Ectodermal cell (in vitro differentiated cells): Measurements from ENCODE around the gene NMNAT2.

ENCODE experiments used
- H3K27ac ChIP-seq: 2 replicates; pipeline ENCODE4 v1.7.0; 2013; ENCODE audit warnings: mild to moderate bottlenecking, low read depth, low read length; ENCODE audit not compliant: insufficient read depth, poor library complexity, severe bottlenecking
- H3K27me3 ChIP-seq: 2 replicates; pipeline ENCODE4 v1.7.0; 2013; ENCODE audit warnings: mild to moderate bottlenecking, low read length; ENCODE audit not compliant: insufficient read depth, control insufficient read depth, poor library complexity, severe bottlenecking
- H3K36me3 ChIP-seq: one replicate; pipeline ENCODE4 v1.7.0; 2013; ENCODE audit warnings: low read length; ENCODE audit not compliant: control insufficient read depth, insufficient read depth
- H3K4me1 ChIP-seq: one replicate; pipeline ENCODE4 v1.7.0; 2013; ENCODE audit warnings: low read length; ENCODE audit not compliant: control insufficient read depth, insufficient read depth
- H3K4me3 ChIP-seq: 2 replicates; pipeline ENCODE4 v1.7.0; 2013; ENCODE audit warnings: low read depth, low read length, control low read depth; ENCODE audit not compliant: insufficient read depth
- H3K9me3 ChIP-seq: 2 replicates; pipeline ENCODE4 v1.7.0; 2013; ENCODE audit warnings: mild to moderate bottlenecking, low read length, moderate library complexity; ENCODE audit not compliant: control insufficient read depth
- WGBS, 2 experiments: methylation state at CpG; one replicate each; pipeline ENCODE4 v1.1.7; 2013; ENCODE audit warnings: missing lambda C conversion rate in 2 of 2; 5-methylcytosine and 5-hydroxymethylcytosine counted together

The NMNAT2 gene

DNA sequence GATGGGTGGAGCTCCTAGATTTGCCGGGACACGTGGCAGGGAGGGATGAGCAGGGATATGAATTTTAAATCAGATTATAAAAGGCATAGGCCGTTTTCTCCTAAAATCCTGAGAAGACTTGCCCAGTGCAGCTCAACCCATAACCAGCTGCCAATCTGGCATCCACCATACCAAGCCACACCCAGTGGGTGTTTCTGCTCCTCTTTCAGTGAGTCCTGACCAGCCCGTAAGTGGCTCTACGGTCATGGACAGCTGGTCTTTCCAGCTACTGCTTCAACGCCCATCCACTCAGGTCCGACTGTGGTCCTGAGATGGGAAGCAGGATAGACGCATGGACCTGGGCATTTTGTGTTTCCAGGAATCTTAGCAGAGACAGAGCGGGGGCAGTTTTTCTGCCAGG is 124.9 kb downstream of the NMNAT2 start:
- 95 to 97% methylated on average over 9 of the region's 9 CpGs for WGBS, 2 experiments
- Histone ChIP-seq H3K27me3 (no peaks in the 10 kb centered on the region), H3K4me1 (no peaks in the 10 kb centered on the region), H3K36me3 (no peaks in the 10 kb centered on the region), H3K27ac (no peak overlapping the region), H3K9me3 (no peaks in the 10 kb centered on the region), H3K4me3 (no peak overlapping the region)

DNA sequence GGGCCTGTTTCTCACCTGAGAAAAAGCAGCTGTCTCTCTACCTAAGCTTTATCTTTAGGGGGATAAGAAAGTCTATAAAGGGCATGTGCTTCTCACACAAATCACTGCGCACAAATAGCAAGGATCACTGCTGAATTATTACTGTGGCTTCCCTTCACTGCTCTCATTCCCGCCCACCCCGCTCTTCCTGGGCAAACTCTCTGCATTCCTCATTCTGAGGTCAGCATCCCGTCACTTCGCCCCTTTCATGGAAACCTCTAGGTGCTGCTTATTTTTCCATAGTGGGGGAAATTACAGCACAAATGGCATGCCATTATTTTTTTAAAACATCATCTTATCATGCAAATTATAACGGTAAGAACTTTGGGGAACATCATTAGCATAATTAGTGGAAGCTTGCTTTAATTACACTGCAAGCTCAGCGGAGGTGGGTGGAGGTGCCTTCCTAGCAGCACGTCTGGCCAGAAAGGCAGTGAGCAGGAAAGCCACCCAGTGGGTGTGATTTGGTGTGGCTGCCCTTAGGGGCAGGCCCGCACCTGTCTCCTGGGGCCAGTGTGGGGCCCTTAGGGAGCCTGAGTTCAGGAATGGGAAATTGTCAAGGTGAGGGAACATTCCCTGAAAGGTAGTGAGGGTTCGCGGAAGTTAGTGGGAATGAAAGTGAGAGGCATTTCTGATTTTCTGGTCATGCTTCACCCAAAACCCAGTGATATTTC is 126.2 kb downstream of the NMNAT2 start:
- Histone ChIP-seq H3K9me3 (no peaks in the 10 kb centered on the region), H3K27me3 (no peaks in the 10 kb centered on the region), H3K36me3 (no peaks in the 10 kb centered on the region), H3K4me3 (no peak overlapping the region), H3K4me1 (peaks cover 3% of the 10 kb centered on the region), H3K27ac (no peak overlapping the region)
- WGBS, 2 experiments, result 69% methylated on average over 11 of the region's 11 CpGs

DNA sequence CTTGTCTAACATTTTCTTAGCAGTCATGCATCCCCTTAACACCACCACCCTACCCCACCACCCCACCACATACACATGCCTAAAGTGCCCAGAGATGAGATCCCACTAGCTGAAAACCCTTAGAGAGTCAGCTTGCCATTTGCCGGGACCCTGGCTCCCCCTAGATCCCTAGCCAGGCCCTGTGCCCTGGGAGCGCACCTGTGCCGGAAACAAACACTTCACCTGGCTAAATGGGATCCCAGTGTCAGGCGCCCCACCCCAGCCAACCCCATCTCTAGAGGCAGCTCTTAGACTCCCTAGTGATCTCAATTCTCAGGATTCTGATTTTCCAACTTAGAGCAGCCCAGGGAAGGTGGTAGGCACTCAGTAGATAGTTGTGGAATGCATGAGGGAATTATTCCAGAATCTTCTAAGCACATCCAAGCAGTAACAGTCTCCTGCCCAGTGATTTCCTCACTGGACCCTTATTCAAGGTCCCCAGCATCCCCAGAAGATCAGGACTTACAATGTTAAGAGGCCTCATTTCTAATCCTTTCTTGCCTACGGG is 126.9 kb downstream of the NMNAT2 start:
- 89 to 98% methylated on average over 5 of the region's 5 CpGs for WGBS, 2 experiments
- H3K27ac ChIP-seq, result no peak overlapping the region
- no peak overlapping the region for H3K4me3 ChIP-seq
- H3K36me3 ChIP-seq, result no peaks in the 10 kb centered on the region
- H3K9me3 ChIP-seq, result no peaks in the 10 kb centered on the region
- H3K4me1 ChIP-seq, result peaks cover 3% of the 10 kb centered on the region
- no peaks in the 10 kb centered on the region for H3K27me3 ChIP-seq

DNA sequence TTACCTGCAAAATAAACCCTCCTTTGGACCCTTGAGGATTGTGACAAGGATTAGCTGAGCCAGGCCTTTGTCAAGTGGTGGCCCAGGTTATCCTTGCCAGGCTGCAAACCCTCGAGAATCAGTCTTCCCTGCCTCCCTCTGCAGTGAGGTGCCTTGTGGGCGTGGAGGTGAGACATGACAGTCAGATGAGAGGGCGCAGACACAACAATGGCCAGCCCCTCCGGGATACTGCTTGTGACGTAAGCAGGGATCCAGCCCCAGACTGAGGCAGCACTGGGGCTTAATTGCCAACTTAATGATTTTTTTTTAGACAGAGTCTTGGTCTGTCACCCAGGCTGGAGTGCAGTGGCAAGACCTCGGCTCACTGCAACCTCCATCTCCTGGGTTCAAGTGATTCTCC is 127.6 kb downstream of the NMNAT2 start:
- H3K4me3 ChIP-seq, result no peak overlapping the region
- no peak overlapping the region for H3K27ac ChIP-seq
- H3K9me3 ChIP-seq, result no peaks in the 10 kb centered on the region
- WGBS, 2 experiments, result 86 to 89% methylated on average over 6 of the region's 6 CpGs
- no peaks in the 10 kb centered on the region for H3K36me3 ChIP-seq
- peaks cover 3% of the 10 kb centered on the region for H3K4me1 ChIP-seq
- H3K27me3 ChIP-seq, result no peaks in the 10 kb centered on the region

DNA sequence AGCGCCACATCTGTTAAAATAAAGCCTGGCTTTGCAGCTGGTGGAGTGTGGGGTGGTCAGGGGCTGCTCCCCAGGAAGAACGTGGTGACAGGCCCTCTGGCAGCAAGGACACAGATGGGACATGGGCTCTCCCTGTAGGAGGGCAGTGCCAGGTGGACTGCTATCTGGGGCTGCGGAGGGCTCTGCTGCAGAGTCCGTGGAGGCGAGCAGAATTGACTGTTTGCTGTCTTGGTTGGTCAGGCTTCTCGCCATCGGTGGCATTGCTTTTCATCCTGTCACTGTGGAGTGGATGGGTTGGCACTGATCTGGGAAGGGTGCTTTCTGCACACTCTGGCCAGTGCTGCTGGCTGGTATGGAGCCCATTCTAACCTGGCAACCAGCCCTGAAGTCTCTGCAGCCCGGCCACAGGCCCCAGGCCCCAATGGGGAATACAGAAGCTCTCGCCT is 129.1 kb downstream of the NMNAT2 start:
- H3K4me3 ChIP-seq, result no peak overlapping the region
- peaks cover 3% of the 10 kb centered on the region for H3K4me1 ChIP-seq
- no peaks in the 10 kb centered on the region for H3K27me3 ChIP-seq
- 95 to 96% methylated on average over 9 of the region's 9 CpGs for WGBS, 2 experiments
- no peaks in the 10 kb centered on the region for H3K9me3 ChIP-seq
- no peak overlapping the region for H3K27ac ChIP-seq
- H3K36me3 ChIP-seq, result no peaks in the 10 kb centered on the region

DNA sequence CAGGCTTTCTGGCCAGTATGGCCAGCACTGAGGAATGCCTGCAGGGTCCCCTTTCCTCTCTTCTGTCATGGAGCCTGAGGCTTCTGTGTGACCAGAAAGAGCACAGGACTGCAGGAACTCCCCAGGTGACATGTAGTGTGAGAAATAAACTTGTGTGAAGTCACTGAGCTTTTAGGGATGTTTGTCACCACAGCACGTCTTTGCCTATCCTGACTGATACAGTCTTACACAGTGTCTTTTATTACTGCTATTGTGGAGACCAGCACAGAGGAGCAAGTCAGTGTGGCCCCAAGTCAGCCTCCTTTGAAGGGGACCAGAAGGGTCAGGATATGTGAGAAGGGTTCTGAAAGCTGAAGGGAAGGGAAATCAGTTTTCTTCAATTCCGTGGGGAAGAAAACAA is 129.6 kb downstream of the NMNAT2 start:
- peaks cover 3% of the 10 kb centered on the region for H3K4me1 ChIP-seq
- H3K27ac ChIP-seq, result no peak overlapping the region
- H3K36me3 ChIP-seq, result no peaks in the 10 kb centered on the region
- no peaks in the 10 kb centered on the region for H3K9me3 ChIP-seq
- H3K27me3 ChIP-seq, result no peaks in the 10 kb centered on the region
- no peak overlapping the region for H3K4me3 ChIP-seq
- 95 to 100% methylated on average over 2 of the region's 2 CpGs for WGBS, 2 experiments

DNA sequence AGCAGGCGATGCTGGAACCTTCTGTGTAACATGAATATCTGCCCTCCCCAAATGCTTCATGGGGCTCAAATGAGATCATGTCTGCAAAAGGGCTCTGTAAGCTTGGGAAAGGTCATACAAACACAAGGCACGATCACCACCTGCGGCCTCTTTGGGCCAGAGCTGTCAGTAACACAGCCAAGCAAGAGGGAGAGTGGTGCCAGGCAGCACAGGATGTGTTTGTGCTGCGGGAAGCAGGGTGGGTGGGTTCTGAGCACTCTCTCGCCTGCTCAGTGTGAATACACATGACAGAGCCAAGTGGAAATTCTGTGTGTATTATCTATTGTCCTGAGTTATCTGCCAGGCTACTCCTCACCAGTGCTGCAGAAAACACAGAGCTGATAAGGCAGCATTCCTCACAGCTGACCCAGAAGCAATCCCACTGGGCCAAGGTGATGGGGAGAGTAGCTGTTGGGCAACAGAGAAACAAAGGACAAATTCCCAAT is 130.9 kb downstream of the NMNAT2 start:
- Histone ChIP-seq H3K4me1 (peaks cover 3% of the 10 kb centered on the region), H3K36me3 (no peaks in the 10 kb centered on the region), H3K4me3 (no peak overlapping the region), H3K27me3 (no peaks in the 10 kb centered on the region), H3K27ac (peak overlapping the region; percentile 50), H3K9me3 (no peaks in the 10 kb centered on the region)
- 92% methylated on average over 5 of the region's 5 CpGs for WGBS, 2 experiments

DNA sequence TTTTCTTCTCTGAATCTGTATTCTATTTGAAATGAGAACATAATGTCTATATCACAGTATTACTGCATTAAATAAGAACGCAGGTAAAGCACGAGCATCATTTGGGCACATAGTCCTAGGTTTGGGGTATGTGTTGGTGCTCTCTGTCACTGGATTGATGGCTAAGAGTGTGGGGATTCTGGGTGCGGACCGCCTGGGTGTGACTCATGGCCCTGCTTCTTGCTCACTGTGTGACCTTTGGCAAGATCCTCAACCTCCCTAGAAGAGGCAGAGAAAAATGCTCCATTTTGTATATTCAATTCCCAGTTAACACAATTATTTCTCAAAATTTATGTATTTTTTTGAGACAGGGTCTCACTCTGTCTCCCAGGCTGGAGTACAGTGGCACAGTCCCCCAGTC is 132.4 kb downstream of the NMNAT2 start:
- H3K4me1 ChIP-seq, result peaks cover 3% of the 10 kb centered on the region
- no peaks in the 10 kb centered on the region for H3K36me3 ChIP-seq

DNA sequence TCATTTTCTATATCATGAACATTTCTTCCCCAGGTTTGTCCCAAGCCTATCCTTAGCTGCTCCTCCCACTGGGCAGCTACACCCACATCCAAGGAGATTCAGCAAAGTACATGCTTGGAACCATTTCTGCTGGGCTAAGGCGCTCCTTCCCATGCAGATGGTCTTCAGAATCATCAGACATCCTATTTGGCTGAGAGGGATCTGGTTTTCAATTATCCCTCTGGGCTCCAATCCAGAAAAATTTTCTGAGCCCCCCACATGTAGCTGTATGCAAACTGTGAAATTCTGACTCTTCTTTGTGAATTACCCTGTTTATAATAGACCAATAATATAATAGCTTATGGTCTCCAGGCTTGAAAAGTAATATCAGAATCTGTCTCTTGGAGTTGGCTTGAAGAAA is 132.9 kb downstream of the NMNAT2 start:
- Histone ChIP-seq H3K4me1 (peaks cover 3% of the 10 kb centered on the region), H3K9me3 (no peaks in the 10 kb centered on the region), H3K27me3 (no peaks in the 10 kb centered on the region), H3K36me3 (no peaks in the 10 kb centered on the region), H3K27ac (no peak overlapping the region), H3K4me3 (no peak overlapping the region)
- WGBS, 2 experiments, result 89 to 100% methylated on average over 1 of the region's 1 CpG

More for the DNA sequence above, 132.4 kb downstream of the NMNAT2 start:
- Histone ChIP-seq H3K9me3 (no peaks in the 10 kb centered on the region), H3K27me3 (no peaks in the 10 kb centered on the region), H3K4me3 (no peak overlapping the region), H3K27ac (no peak overlapping the region)
- 79 to 82% methylated on average over 4 of the region's 4 CpGs for WGBS, 2 experiments

DNA sequence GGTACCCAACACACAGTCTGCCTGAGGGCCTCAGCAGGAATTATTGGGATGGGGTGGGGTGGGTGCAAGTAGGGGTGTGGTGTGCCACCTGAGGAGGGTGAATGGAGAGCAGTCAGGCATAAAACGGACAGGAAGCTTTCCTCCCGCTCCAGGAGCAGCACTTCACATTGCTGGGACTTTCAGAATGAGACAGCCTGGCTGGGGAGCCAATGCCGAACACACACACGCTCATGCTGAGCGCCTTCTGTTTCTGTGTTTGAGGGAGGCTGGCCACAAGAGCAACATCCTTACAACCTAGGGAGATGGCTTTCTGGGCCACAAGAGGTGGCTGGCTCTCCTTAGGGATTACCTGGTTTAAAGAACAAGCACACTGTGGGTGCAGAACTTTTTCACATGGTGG is 134.1 kb downstream of the NMNAT2 start:
- no peaks in the 10 kb centered on the region for H3K27me3 ChIP-seq

More for the DNA sequence above, 134.1 kb downstream of the NMNAT2 start:
- H3K9me3 ChIP-seq, result no peaks in the 10 kb centered on the region
- H3K36me3 ChIP-seq, result no peaks in the 10 kb centered on the region
- H3K4me3 ChIP-seq, result no peak overlapping the region
- 92 to 95% methylated on average over 5 of the region's 5 CpGs for WGBS, 2 experiments
- peaks cover 3% of the 10 kb centered on the region for H3K4me1 ChIP-seq
- H3K27ac ChIP-seq, result no peak overlapping the region
